Activated gamma-delta T cell treated with Interleukin-2 at 50 U/mL for 16 hours (primary cell): ENCODE results near the gene PLXNA2.

Experiments
- DNase-seq: peaks from one replicate; pipeline ENCODE4 v3.0.0-alpha.2; 2020

The PLXNA2 gene

DNA sequence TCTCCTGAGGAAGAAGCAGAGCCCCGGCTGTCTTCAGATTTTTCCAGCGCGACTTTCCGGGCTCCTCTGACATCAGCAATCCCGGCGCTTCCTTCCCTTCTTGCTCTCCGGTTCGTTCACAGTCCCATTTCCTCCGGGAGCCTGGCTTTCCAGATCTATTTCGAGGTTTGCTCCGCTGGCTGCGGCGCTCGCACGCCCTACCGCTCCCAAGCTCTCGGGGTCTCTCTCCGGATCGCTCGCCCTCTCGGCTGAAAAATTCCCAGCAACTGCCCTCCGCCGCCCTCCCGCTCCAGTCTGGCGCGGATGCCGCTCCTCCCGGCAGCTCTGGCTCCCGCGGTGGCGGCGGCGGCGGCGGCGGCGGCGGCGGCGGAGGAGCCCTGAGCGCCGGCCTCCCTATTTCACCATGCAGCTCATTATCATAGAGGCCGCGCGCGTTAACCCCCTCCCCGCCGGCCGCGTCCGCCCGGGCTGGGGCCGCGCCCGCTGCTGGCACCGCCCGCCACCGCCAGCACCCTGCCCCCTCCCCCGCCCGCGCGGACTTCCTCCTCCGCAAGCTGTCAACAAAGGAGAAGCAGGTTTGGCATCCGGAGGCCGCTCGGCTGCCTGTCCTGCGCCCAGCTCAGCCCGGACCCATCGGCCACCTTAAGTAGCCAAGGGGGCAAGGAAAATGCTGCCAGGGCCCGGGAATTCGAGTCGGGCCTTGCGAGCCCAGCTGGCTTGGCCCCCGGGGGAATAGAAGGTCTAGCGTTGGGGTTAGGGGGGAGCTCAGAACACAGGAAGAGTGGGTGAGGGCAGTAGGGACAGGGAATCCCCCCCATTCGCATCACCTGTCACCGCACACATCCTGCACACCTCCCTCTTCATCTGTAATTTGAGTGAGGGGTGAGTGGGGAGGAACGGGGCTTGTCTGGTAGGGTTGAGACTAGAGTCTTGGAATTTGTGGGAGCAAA is at the start of gene PLXNA2:
PLXNA2 (minus strand) TSS at position 418 of the 950 bp plus-strand sequence. CDS start 26,462 bp downstream, outside the sequence.
- peak; percentile 74 for DNase-seq

GRCh38 chr1:208292908-208293307 is 48.7 kb upstream of the PLXNA2 start:
- DNase-seq = no peak

DNA sequence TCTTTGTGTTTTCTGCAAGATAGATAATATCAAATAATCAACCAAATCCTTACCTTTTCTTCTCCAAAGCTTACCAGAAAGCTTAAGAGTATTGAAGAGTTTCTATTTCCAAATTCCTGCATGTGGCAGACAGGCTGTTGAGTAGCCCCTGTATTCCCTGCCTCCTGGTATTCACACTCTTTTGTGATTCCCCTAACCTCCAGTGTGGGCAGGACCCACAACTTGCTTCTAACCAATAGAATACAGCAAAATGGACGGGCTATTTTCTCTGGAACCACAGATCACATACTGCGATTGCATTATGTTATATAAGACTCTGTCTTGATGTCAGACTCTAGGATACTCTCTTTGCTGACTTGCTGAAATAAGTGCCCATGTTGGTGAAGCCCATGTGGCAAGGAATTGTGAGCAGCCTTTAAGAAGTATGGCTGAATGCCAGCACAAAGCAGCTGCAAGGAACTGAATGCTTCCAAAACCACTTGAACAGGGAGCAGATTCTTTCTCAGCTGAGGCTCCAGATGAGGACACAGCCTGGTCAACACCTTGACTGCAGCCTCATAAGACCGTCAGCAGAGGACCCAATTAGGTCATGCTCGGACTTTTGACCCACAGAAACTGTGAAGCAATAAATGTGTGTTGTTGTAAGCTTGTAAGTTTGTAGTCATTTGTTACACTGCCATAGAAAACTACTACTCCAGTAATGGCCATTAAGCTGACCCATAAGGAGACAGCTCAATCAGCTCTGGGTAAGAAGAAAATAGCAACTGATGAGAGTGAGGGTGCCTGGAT is 47.9 kb upstream of the PLXNA2 start:
- DNase-seq = no peak

GRCh38 chr1:208291129-208291528 is 46.9 kb upstream of the PLXNA2 start:
- DNase-seq = no peak

DNA sequence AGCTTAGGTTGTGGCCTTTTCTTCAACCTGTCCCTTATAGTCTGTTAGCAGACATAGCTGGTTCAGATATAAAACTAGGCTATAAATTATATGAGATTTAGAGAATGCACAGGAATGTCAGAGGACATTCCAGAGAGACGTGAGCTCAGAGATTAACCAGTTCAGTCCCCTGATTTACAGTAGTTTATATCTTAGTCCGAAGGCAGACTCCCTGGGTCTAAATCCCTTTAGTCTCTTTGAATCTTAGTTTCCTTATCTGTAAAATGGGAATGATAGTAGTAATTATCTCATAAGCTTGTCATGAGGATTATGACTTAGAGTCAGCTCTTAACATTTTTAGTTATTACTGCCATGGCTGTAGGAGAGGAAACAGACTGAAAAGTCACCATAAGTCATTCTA is 45.5 kb upstream of the PLXNA2 start:
- DNase-seq = no peak

DNA sequence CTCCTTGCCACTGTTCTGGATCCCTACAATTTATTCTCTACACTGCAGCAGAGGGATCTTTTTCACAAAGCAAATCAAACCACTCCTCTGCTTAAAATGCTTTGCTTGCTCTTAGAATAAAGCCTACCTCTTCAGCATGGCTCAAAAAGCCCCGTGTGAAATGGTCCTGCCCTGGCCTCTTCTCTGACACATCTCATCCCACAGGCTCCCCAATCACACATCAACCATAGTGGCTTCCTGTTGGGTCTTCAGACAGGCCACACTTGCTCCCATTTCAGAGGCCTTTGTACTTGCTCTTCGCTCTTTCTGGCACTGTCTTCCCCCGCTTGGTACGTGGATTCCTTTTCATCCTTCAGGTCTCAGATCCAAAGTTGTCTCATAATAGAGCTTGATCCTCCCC is 44.3 kb upstream of the PLXNA2 start:
- no peak for DNase-seq

GRCh38 chr1:208280681-208281450 is 36.7 kb upstream of the PLXNA2 start:
- no peak for DNase-seq

DNA sequence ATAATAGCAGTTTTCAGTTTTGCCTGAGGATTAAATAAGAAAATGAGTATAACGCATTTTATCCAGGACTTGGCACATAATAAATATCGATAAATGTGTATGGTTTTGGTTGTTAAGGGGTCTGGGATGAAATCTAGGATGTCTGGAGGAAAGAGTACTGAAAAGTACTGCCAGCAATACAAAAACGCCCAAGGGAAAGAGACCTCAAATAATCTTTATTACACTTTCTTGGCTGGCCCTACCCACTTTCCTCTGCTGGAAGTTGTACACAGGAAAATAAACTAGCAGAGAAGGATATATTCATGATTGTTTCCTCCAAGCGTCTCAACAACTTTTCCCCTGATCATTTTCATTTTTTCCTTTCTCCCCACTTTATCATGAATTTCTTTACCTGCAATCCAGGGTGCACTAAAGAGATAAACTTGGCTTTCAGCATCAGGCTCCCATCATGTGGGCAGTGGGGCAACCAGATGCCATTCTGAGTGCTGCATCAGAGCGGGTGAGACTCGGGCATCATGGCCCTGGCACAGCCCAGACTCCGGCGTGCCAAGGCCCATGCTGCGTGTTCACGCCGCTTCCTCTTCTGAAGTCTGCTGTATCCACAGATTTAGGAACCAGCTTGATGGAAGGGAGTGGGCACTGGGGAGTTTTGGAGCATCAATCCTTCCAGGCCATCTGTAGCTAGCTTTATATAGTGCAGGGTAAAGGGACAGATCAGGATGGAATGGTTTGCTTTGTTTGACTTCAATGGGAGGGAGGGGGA is 35.8 kb upstream of the PLXNA2 start:
- no peak for DNase-seq

DNA sequence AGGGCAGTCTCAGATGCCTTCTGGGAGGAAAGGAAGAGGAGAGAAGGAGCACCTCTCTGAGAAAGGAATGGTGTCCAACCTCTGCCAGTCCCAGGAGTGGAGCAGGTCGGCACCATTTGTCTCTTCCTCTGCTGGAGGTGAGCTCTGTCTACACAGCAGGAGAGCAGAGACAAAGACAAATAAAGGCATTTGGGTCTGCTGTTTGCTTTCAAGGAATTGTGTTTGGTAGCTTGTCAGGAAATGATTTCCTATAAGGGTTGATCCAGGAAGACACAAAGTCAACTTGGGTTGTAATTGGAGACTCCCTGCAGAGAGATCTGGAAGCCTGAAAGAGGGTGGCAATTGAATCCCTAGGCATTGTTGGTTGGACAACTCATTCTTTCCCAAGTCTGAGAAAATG is 34.5 kb upstream of the PLXNA2 start:
- DNase-seq = no peak

GRCh38 chr1:208276757-208277435 is 32.7 kb upstream of the PLXNA2 start:
- DNase-seq = no peak

GRCh38 chr1:208275083-208275482 is 30.9 kb upstream of the PLXNA2 start:
- DNase-seq = no peak

GRCh38 chr1:208273386-208274017 is 29.3 kb upstream of the PLXNA2 start:
- DNase-seq = no peak

DNA sequence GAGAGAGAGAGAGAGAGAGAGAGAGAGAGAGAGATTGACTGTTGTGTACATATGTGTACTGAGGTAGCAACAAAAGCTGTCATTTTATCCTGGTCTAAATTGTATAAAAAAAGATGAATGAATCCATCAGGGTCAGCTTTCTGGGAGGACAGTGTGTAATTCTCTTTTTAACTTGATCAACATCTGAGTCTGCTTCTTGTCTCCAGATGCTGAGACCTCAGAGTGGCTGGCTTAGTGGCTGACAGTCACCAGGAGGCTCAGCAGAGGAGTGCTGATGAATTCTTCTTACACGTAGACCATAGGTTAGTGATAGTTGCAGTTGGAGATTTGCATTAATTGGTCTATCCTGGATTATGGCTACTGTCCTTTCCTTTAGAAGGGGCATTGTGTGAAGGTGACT is 28.5 kb upstream of the PLXNA2 start:
- DNase-seq = no peak

DNA sequence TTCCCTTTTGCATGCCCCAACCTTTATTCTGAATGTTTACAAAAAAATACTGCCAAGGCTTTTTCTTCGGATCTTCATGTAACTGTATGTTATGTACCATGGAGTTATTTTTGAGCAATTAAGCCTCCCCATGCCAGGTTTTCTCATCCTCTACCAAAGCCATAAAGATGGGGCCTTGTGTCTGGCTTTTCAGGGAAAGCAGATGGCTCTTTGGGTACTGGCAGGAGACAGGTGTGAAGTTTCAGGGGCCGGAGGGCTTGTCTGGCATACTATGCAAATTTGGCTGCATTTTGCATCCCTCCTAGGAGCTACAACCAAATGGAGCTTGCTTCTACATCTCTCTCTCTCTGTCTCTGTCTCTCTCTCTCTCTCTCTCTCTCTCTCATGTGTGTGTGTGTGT is 28.1 kb upstream of the PLXNA2 start:
- DNase-seq = no peak

DNA sequence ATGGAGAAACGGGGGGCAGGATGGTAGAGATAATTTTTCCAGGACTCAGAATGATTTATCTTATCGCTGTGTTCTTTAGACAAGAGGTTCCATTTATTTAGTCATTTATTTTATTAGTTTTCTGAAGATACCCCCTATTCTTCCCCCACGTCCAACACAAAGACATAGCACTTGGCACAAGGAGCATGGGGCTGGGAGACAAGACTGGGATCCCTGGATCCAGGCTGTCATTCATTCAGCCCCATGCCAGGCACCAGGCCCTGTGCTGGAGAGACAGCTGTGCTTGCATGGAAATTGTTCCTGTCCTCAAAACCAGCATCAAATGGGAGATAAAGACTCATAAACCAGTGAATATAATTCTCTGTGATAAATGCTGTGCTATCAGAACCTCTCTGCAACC is 27.1 kb upstream of the PLXNA2 start:
- no peak for DNase-seq

GRCh38 chr1:208270651-208271141 is 26.5 kb upstream of the PLXNA2 start:
- DNase-seq = no peak

- DNase-seq = no peak
These were observed 25.1 kb upstream of the PLXNA2 start for GRCh38 chr1:208269338-208269666.

- no peak for DNase-seq
These were observed 24.6 kb upstream of the PLXNA2 start for GRCh38 chr1:208268541-208269337.

DNA sequence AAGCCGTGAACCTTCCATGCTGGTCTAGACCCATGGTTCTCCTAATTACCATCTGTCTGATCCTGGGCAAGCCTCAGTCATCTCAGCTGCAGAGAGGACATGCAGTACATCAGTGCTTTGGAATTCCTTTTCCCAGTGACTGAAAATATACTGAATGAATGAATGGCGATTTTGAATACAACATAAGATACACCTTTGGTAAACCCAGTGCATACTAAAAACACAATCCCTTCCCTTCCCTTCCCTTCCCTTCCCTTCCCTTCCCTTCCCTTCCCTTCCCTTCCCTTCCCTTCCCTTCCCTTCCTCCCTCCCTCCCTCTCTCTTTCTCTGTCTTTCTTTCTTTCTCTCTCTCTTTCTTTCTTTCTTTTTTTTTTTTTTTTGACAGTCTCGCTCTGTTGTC is 21.3 kb upstream of the PLXNA2 start:
- DNase-seq = no peak

DNA sequence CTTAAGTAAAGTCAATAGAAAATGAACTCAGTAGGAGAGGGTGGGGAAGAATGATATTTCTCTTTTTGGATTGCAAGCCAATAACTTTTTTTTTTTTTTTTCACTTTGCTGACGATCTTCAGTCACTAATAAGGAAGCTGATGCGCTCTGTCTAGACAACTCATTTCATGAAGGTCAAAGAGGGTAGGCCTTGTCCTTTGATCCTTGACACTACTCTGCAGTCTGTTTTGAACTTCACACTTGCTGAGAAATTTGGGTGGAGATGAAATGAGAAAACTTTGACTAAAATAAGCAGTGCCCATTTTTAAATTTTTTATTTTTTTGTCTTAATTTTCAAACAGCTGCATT is 20.9 kb upstream of the PLXNA2 start:
- DNase-seq = no peak
